Measurements from ENCODE around the gene PPP2R1B. TPM values are rescaled to one million over a fixed set of nuclear protein-coding genes. Genes with fewer than 3 reads are reported as not detected.

Gene PPP2R1B
- total and polyA plus RNA-seq, 2 donors (not counting 1 experiment from before 2014, with no cell fraction given) = 8.2 to 37.0 TPM

GRCh38 chr11:111730871-111731591, 35.2 kb downstream of the PPP2R1B start:
- Mint-ChIP-seq H3K4me3 (no peak overlapping the region), H3K9me3 (ENCODE audit: insufficient read depth) (no peaks in the 10 kb centered on the region), H3K27ac (no peak overlapping the region), H3K4me1 (no peaks in the 10 kb centered on the region), H3K27me3 (no peaks in the 10 kb centered on the region)
- H3K27me3 ChIP-seq (replicated peaks in 1 of 4; ENCODE audit: control extremely low read depth in 1 of 4, control insufficient read depth in 3 of 4, insufficient read depth in 4 of 4, low read length in 3 of 4) = no peaks in the 10 kb centered on the region
- no peak overlapping the region for H2AFZ ChIP-seq (ENCODE audit: insufficient read depth, low read depth, low read length, poor library complexity, severe bottlenecking)
- H3K4me2 ChIP-seq (replicated peaks; ENCODE audit: low read depth, low read length, poor library complexity, severe bottlenecking) = no peak overlapping the region
- H3K4me3 ChIP-seq (ENCODE audit: control extremely low read depth in 1 of 5, extremely low read depth in 1 of 5, insufficient read depth in 1 of 5, low read depth in 2 of 5, low read length in 4 of 5) = no peak overlapping the region
- CTCF ChIA-PET = no interaction called here
- peaks cover 0 to 8% of the 10 kb centered on the region in 2 experiments for H3K36me3 ChIP-seq (replicated peaks in 1 of 2; ENCODE audit: control extremely low read depth in 1 of 2, control insufficient read depth in 1 of 2, extremely low read depth in 1 of 2, insufficient read depth in 2 of 2, low read length in 1 of 2)
- no peaks in the 10 kb centered on the region for H4K20me1 ChIP-seq (ENCODE audit: control insufficient read depth, insufficient read depth, low read length, poor library complexity, severe bottlenecking)
- no peak overlapping the region for H3K27ac ChIP-seq (ENCODE audit: low read length in 2 of 2)
- H3K79me2 ChIP-seq (ENCODE audit: control insufficient read depth, insufficient read depth, low read length) = no peaks in the 10 kb centered on the region
- WGBS (ENCODE audit: insufficient coverage) = 95% methylated on average over 20 of the region's 22 CpGs
- POLR2A ChIA-PET = no interaction called here
- H3K4me1 ChIP-seq (ENCODE audit: control insufficient read depth in 2 of 2, insufficient read depth in 2 of 2, low read length in 2 of 2) = no peaks in the 10 kb centered on the region
- intact Hi-C loops (cut with micrococcal nuclease) = no loop called here
- TF ChIP-seq EZH2 (IDR thresholded peaks at IDR 0.05; ENCODE audit: borderline replicate concordance, insufficient read depth, low read depth, low read length, poor library complexity, severe bottlenecking) (no peak), CTCF (IDR thresholded peaks at IDR 0.05) (no peak)
- ATAC-seq (ENCODE audit: low read depth) = no peak
- no peak overlapping the region for H3K9ac ChIP-seq (ENCODE audit: low read length)
- no peaks in the 10 kb centered on the region for H3K9me3 ChIP-seq (ENCODE audit: control extremely low read depth in 1 of 3, control insufficient read depth in 2 of 3, insufficient read depth in 1 of 3, low read length in 2 of 3)
- no peak for DNase-seq

- DNase-seq (no peak), ATAC-seq (ENCODE audit: low read depth) (no peak)
- H3K4me1 Mint-ChIP-seq = no peaks in the 10 kb centered on the region
- H3K27me3 ChIP-seq (replicated peaks in 1 of 4; ENCODE audit: control extremely low read depth in 1 of 4, control insufficient read depth in 3 of 4, insufficient read depth in 4 of 4, low read length in 3 of 4) = no peaks in the 10 kb centered on the region
- H2AFZ ChIP-seq (ENCODE audit: insufficient read depth, low read depth, low read length, poor library complexity, severe bottlenecking) = no peak overlapping the region
- no peak overlapping the region for H3K27ac Mint-ChIP-seq
- ChIA-PET CTCF (interaction anchor here (1.1 kb wide), 1 partner anchor 48 kb away, joined by 4 read pairs; no protein-coding TSS in a partner anchor), POLR2A (no interaction called here)
- H3K9me3 Mint-ChIP-seq (ENCODE audit: insufficient read depth) = no peaks in the 10 kb centered on the region
- no peak overlapping the region for H3K27ac ChIP-seq (ENCODE audit: low read length in 2 of 2)
- H3K4me3 Mint-ChIP-seq = no peak overlapping the region
- TF ChIP-seq EZH2 (IDR thresholded peaks at IDR 0.05; ENCODE audit: borderline replicate concordance, insufficient read depth, low read depth, low read length, poor library complexity, severe bottlenecking) (no peak), CTCF (IDR thresholded peaks at IDR 0.05) (no peak)
- no peaks in the 10 kb centered on the region for H3K27me3 Mint-ChIP-seq
- no peak overlapping the region for H3K4me3 ChIP-seq (ENCODE audit: control extremely low read depth in 1 of 5, extremely low read depth in 1 of 5, insufficient read depth in 1 of 5, low read depth in 2 of 5, low read length in 4 of 5)
- no peaks in the 10 kb centered on the region for H3K4me1 ChIP-seq (ENCODE audit: control insufficient read depth in 2 of 2, insufficient read depth in 2 of 2, low read length in 2 of 2)
- intact Hi-C loops (cut with micrococcal nuclease) = no loop called here
- peaks cover 0 to 15% of the 10 kb centered on the region in 2 experiments for H3K36me3 ChIP-seq (replicated peaks in 1 of 2; ENCODE audit: control extremely low read depth in 1 of 2, control insufficient read depth in 1 of 2, extremely low read depth in 1 of 2, insufficient read depth in 2 of 2, low read length in 1 of 2)
- H3K9me3 ChIP-seq (ENCODE audit: control extremely low read depth in 1 of 3, control insufficient read depth in 2 of 3, insufficient read depth in 1 of 3, low read length in 2 of 3) = no peaks in the 10 kb centered on the region
- H3K9ac ChIP-seq (ENCODE audit: low read length) = no peak overlapping the region
- 100% methylated on average over 6 of the region's 9 CpGs for WGBS (ENCODE audit: insufficient coverage)
- H4K20me1 ChIP-seq (ENCODE audit: control insufficient read depth, insufficient read depth, low read length, poor library complexity, severe bottlenecking) = no peaks in the 10 kb centered on the region
- no peaks in the 10 kb centered on the region for H3K79me2 ChIP-seq (ENCODE audit: control insufficient read depth, insufficient read depth, low read length)
- no peak overlapping the region for H3K4me2 ChIP-seq (replicated peaks; ENCODE audit: low read depth, low read length, poor library complexity, severe bottlenecking)
These were observed 36.3 kb downstream of the PPP2R1B start for GRCh38 chr11:111729831-111730311.
